ENCODE data around the gene MAP4K4.

MAP4K4 gene

DNA sequence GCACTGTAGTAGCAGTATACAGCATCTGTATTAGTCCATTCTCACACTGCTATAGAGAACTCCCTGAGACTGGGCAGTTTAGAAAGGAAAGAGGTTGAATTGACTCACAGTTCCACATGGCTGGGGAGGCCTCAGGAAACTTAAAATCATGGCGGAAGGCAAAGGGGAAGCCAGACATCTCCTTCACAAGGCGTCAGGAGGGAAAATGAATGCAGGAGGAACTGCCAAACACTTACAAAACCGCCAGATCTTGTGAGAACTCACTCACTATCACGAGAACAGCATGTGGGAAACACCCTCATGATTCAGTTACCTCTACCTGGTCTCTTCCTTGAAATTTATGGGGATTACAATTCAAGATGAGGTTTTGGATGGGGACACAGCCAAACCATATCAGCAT lies 25.4 kb downstream of the MAP4K4 start:
- no peak for DNase-seq (ENCODE audit: low read depth in 2 of 2)

DNA sequence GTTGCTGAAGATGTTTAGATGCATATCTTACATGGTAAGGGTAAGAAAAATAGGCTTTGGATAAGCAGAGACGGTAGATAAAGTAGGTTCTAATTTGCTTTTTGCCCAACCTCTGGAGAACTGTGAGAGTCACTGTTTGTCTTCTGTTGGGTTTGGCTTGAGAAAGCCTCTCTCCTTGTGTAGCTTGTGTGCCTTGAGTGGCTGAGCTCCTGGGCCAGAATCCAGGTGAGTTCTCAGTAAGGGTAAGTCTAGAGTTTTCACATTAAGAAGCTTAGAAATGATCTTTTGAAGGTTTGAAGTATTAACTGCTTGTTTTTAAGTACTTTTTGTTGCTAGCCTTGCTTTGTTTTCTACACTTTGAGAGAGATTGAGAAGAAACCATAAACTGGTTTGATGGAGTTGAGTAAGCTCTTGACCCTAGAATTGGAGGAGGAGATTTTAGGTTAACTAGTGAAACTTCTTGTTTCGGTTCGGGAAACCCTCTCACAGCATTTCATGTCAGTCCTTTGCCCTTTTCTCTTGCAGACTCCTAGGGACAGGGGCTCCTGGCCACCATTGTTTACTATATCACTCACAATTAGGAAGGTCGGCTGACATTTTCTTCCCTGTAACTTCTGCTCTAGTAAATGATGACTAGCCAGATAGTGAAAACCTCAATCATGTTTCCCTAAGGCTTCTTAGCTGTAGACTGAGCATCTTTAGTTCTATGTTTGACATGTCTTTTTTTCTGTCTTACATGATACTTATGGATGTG lies 26.0 kb downstream of the MAP4K4 start:
- DNase-seq (ENCODE audit: low read depth in 2 of 2) = no peak

DNA sequence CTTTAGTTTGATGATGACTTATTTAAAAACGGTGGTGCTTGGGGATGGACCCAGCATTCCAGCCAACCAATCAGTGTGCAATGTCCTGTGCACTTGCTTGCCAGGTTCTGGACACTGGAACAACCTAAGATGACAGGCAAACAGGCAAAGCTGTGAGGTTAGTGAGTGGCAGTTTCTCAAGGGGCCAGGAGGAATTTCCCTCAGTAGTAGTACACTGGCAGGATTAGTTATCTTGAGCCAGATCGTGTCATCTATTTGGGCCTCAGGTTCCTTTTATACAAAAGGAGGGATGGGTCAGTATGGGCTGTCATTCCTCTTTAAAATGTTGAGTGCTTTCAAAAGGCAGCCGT lies 26.6 kb downstream of the MAP4K4 start:
- DNase-seq (ENCODE audit: low read depth in 2 of 2) = no peak

DNA sequence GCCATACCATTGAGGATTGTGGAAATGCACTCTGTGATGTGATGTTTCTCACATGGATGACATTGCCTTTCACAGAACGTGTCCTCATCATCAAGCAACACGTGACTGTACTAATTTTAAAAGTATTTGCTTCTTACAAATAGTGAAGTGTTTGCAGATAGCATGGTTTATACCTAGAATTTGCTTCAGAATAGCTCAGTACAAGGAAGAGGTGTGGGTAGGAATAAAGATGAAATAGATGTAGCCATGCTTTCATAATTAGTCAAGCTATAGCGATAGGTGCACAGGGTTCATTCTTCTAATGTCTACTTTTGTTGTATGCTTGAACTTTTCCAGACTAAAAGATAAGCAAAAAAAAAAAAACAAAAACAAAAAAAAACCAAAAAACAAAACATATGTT lies 27.5 kb downstream of the MAP4K4 start:
- DNase-seq (ENCODE audit: low read depth in 2 of 2) = no peak

DNA sequence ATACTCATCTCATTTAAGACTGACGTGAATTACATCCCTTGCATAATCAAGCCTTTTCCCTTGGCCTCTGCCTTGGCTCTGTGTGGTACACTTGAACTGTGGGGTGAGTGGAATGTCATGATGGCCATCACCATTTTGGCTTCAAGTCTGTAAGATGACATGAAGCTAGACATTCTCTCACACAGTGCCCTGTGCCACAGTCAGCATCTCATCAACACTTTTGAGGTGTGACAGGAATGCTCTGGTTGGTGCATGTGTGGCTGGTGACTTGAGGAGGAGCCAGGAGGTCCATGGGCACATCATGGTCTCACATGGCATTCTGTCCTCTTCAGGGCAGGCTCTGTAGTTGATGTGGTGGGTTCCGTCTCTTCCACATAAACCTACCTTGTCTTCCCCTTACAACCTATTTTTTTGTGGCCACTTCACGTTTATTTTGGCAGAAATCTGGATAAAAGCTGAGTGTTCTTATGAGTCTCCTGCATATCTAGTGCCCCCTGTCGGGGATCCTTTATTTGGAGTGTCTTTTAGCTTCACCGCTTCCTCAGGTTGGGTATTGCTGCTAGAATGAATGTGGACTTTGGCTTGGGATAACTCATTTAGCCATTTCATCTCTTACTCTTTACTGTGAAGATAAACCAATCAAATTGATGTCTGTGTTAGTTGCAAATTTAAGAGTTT lies 28.1 kb downstream of the MAP4K4 start:
- no peak for DNase-seq (ENCODE audit: low read depth in 2 of 2)

DNA sequence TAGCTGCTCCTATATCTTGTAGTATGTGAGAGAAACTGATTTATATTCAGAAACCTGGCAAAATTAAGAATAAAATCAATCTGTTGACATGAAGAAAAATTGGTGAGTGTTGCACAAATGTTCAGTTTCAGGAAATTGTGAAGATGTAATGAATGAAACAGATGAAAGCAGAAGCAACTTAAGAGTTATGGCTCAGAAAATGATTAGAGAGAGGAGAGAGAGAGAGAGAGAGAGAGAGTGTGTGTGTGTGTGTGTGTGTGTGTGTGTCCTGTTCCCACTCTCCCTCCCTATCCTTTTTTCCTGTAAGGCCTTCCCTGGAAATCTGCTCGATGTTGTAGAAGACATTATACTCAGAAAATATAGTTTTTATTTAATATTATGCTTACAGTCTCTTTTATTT lies 31.4 kb downstream of the MAP4K4 start:
- DNase-seq (ENCODE audit: low read depth in 2 of 2) = no peak

DNA sequence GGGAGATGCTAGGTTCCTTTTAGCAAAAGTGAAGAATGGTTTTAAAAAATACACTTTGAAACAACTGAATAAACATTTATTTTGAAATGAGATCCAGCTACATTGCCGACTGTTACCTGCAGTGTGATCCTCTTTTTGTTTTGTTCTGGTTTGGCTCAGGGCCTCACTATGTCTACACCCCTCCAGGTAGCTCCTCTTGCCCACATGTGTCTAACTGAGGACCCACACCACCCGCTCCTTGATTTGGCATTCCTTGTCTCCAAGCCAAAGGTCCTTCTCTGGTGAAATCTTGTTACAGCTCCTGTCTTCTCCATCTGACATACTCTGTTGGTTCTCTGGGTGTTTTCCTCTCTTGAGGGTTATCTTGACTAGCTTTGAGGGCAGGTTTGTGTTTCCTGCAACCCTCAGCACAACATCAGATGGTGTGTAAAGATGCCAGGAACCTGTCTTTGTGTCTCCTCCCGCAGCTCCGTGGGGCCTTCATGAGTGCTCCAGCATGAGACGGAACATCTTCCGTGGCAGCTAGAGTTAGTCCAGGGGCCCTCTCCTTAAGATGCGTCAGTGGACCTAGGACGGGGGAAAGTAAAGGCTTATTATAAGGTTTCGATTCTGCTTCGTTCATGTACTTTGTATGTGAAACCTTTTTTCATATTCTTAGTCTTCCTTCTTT lies 32.1 kb downstream of the MAP4K4 start:
- no peak for DNase-seq (ENCODE audit: low read depth in 2 of 2)

DNA sequence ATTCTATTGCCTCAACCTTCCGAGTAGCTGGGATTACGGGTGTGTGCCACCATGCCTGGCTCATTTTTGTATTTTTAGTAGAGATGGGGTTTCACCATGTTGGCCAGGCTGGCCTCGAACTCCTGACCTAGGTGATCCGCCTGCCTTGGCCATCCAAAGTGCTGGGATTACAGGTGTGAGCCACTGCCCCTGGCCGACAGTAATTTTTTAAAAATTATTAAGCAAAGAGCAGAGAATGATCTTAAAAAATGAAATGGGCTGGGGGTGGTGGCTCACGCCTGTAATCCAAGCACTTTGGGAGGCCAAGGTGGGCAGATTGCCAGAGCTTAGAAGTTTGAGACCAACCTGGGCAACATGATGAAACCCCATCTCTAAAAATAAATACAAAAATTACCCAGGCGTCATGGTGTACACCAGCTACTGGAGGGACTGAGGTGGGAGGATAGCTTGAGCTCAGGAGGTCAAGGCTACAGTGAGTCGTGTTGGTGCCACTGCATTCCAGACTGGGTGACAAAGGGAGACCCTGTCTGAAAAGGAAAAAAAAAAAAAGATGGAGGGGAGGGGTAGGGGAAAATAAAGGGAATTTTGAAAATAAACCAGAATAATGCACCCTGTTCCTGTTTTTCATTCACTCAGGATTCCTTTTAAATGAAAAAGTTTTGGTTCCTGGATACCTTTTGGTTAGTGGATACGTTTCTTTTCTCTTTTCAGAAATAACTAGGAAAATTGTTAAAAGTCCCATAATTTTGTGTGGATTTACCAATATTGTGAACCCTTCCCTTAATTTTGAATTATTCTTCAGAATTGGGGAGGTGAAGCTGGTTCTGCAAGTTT lies 33.9 kb downstream of the MAP4K4 start:
- no peak for DNase-seq (ENCODE audit: low read depth in 2 of 2)

DNA sequence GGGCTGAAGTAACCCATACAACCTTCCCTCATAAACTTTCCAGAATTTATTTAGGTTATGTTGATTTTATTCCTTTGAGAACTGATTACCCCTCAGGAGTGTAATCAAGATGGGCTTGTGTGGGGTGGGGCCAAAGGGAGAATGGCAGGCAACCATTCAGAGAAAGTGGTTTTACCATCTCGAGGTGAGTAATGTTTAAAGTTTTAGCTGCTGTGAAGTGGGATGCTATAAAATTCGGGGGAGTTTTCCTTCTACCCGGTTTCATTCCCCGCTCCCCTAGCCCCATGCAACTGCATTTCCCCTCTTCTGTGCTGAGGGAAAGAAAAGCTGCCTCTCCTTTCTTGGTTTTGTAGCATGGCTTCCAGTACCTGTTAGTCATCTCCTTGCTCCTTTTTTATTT lies 34.7 kb downstream of the MAP4K4 start:
- DNase-seq (ENCODE audit: low read depth in 2 of 2) = no peak

DNA sequence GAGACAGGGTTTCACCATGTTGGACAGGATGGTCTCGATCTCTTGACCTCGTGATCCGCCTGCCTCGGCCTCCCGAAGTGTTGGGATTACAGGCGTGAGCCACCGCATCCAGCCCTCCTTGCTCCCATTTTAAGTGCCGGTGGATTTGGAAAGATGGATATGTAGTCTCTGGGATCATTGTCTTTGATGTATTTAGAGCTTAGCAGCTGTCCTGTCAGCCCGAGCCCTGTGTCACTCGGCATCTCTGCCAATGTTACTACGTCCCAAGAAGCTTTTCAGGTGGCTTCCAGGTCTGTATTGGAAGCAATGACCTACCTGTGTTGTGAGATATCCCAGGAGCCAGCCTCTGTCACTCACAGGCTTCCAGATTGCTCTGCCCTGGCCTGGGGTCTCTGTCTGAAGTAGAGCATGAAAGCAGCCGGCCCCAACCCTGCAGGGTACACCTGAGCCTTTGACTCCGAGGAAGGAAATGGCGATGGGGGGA lies 35.3 kb downstream of the MAP4K4 start:
- no peak for DNase-seq (ENCODE audit: low read depth in 2 of 2)

DNA sequence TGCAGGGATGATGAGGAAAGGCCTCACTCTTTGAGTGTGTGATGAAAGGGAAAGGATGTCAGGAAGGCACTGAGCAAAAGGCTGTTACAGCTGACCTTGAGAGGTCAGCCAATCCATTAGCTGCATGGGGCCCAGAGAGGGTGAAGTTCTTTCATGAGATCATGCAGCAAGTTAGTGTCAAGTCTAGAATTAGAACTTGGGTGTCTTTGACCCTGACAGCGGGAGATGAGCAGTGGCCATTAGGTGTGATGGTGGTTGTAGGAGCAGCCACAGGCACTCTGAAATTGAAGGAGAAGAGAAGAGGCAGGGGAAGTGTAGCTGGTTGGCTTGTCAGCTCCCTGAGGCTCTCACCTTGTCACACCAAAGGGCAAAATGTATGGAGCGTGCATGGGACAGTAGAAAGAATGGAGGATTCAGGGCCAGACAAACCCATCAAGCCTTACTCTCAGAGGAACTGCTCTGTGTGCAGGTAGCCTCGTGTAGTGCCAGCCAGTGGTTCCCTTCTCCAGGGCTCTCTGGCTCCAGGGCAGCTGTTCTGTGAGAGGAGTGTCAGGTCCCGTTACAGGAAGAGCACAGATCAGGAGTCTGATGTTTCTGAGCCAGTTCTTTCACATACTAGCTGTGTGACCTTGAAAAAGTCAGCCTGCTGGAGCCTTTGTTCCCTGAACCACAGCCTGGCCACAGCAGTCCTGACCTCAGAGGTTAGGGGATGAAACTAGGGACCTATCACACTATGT lies 35.9 kb downstream of the MAP4K4 start:
- no peak for DNase-seq (ENCODE audit: low read depth in 2 of 2)

DNA sequence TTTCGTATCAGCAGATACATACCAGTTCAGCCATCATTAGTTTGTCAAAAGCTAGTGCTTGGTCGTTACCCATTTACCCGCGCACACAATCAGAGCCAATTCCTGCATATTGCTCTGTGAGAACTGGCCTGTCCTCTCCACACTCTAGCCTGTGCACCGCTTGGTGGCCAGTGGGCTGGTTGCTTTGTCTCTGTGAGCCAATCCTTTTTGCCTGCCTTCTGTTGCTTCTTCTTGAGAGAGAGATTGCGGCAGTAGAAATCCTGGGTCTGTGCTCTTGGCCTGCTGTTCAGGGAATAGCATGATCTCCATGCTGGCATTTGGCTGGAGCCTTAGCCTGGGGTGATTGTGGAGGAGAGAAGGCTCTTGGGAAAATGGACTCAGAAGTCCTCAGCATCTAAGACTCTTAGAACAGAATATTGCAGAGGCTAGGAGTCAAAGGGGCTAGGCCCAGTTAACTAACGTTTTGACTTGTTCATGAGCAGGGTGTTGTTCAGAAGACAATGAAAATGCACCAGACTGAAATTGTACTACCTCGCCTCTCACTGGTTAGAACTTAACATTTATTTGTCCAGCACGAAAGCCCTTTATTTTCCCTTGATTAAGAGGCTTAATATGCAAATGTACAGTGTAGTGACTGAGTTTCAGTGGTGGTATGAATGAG lies 37.1 kb downstream of the MAP4K4 start:
- no peak for DNase-seq (ENCODE audit: low read depth in 2 of 2)

DNA sequence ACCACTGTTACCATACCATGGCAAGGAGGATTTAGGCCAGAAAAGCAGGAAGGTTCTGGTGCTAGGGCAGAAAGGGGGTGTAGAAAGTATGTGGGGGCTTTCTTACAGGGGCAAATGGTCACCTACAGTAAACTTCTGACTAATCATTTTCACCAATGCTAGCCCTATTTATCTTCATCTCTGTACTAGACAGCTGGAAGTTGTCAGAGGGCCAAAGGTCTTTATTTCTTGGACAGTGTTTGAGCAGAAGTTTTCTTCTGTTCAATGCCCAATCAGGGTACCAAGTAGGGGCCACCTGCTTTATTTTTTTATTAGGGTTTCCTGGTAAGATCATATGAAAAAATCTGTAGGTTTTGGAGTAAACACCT lies 37.6 kb downstream of the MAP4K4 start:
- no peak for DNase-seq (ENCODE audit: low read depth in 2 of 2)

DNA sequence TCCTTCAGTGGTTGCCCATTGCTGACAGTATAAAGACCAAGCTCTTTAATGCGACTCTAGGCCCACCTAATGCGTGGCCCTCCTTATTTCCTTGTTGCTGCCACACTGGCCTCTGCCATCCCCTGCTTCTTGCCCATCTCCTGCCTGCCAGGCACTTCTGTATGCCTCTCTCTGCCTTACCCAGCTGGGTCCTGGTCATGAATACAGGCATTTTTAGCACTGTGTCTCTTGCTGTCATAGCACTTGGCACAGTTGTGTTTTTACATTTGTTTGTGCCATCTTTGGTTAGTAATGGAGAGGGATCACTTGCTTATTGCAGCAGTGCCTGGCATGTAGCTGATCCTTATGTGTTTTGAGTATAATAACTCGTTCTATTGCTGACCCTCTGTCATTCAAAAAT lies 38.7 kb downstream of the MAP4K4 start:
- DNase-seq (ENCODE audit: low read depth in 2 of 2) = no peak

DNA sequence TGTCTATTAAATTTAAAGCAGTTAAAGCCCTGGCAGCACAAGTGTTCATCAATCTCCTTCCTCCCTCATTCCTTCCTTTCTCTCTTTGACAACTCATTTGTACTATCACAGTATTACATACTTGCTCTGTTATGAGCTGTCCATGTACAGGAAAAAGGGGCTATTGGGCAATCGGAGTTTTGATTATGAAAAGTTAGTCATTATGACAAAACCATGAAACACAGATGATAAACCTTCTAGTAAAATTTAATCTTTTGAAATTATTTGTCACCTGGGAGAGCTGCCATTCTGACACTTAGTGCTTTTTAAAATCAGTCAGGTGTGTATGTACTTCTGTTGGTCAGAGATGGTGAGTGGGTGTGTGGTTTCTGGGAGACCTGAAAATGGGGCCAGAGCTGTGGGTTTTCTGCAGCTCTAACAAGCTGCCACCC lies 39.4 kb downstream of the MAP4K4 start:
- no peak for DNase-seq (ENCODE audit: low read depth in 2 of 2)

DNA sequence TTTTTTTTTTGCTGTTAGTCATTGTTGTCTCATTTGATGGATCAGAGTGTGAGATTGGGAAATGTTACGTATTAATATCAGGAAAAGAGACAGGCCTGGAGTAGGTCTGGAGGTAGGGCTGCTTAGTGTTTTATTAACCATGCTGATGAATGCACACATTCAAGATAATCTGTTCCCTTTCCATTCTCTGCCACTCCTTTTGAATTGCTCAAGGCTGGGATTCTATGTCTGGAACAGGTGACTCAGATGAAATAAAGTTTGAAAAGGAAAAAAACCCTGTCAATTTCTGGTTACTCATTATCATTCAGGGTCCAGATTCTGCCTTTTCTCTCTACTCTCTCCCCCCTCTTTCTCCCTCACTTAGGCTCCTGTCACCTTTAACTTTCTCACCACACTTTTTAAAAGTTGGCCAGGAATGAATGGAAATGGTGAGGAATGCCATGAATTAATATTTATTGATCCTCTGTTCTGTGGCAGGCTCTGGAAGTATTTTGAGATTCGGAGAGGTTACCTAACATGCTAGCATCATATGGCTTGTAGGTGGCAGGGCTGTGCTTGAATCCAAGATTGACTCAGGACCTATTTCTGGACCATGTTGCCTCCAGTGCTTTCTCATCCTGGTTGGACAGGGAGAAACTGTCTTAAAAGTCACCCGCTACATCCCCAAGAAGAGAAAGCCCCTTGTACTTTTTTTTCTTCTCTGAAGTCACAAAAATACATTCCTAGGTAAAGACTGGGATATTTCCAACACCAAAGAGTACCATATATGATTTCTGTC lies 40.2 kb downstream of the MAP4K4 start:
- DNase-seq (ENCODE audit: low read depth in 2 of 2) = no peak

DNA sequence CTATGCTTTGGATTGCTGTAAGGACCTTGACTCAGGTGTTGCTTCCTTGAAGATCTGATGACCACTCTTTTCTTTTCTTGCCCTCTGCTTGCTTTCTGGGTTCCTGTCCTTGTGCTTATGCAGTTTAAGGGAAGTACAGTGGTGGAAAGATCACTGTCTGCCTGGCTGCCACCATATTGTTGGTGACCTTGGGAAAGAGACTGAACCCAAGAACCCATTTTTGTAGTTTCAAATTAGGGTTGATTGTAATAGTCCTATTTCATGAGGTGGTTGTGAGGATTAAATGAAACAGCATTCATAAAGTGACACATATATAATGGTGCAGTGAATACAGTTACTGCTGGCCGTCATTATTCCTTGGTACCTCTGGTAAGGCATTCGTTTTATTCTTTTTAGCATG lies 41.1 kb downstream of the MAP4K4 start:
- DNase-seq (ENCODE audit: low read depth in 2 of 2) = no peak

DNA sequence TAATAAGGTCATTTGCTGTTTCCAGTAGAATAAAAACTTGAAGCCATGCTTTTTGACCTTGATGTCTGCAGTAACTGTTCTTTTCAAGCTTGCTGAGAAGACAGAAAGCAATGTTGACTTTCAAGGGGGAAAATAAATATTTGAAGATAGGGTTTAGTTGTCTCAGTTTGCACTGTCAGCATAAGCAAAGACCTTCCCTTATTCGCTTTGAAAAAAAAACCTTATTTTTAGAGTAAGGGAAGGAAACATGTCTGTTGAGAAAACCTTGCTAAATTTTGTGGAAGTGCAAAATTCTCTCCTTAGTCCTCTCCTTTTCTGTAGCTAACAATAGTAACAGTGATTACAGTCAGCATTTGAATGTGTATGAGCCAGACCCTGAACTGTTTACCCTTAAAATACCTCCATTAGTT lies 43.1 kb downstream of the MAP4K4 start:
- DNase-seq (ENCODE audit: low read depth in 2 of 2) = no peak

DNA sequence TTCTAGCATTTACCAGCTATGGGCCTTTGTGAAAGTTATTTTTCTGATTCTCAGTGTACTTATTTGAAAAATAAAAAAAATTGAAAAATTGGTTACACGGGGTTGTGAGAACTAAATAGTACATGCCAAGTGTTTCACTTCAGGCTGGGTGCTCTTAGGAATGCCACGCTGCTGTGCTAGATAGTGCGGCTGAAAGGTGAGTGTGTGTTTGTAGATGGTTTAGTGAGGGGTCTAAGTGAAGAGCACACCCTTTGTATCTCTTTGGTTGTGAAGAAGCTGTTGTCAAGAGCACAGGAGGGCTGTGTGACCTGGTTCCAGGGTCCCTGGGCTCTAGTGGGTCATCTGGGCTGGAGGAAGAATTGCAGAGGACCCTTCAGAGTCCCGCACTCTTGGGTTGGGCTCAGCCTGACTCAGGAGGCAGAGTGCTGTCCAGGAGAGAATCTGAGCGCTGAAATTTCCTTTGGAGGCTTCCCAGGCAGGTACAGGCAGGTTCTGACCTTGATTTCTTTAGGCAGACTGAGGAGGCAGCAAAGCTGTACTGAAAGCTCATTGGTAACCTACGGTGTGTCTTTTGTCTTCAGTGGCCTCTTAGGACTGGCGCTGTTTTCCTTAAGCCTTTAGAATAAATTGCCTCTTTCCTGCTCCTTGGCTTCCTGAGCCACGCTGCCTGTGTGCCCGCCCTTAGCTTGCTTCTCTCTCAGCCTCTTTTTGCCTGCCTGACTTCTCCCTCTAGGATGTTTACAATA lies 44.4 kb downstream of the MAP4K4 start:
- DNase-seq (ENCODE audit: low read depth in 2 of 2) = no peak
